ENCODE measurements around the gene FBXW10.
"Not testable (repeated sequence)": the region's sequence is repeated elsewhere in the genome, so short reads cannot be mapped to it uniquely, and the experiment has no call there.

The FBXW10 gene, protein sequence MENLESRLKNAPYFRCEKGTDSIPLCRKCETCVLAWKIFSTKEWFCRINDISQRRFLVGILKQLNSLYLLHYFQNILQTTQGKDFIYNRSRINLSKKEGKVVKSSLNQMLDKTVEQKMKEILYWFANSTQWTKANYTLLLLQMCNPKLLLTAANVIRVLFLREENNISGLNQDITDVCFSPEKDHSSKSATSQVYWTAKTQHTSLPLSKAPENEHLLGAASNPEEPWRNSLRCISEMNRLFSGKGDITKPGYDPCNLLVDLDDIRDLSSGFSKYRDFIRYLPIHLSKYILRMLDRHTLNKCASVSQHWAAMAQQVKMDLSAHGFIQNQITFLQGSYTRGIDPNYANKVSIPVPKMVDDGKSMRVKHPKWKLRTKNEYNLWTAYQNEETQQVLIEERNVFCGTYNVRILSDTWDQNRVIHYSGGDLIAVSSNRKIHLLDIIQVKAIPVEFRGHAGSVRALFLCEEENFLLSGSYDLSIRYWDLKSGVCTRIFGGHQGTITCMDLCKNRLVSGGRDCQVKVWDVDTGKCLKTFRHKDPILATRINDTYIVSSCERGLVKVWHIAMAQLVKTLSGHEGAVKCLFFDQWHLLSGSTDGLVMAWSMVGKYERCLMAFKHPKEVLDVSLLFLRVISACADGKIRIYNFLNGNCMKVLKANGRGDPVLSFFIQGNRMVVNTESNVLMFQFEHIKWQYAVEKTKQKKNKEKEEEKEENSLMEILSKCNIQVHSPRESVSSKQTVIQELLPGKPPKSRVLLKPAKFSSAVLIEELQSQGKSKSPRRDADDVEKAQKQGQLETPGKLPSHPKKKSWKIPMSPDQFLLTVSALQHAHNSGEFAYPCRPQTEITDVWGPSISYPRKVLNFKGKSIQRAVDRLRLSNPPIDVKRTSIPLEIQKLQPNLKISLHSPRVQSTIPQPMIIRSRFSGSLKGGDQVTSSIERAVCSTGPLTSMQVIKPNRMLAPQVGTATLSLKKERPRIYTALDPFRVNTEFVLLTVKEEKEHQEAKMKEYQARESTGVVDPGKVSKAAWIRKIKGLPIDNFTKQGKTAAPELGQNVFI

DNA sequence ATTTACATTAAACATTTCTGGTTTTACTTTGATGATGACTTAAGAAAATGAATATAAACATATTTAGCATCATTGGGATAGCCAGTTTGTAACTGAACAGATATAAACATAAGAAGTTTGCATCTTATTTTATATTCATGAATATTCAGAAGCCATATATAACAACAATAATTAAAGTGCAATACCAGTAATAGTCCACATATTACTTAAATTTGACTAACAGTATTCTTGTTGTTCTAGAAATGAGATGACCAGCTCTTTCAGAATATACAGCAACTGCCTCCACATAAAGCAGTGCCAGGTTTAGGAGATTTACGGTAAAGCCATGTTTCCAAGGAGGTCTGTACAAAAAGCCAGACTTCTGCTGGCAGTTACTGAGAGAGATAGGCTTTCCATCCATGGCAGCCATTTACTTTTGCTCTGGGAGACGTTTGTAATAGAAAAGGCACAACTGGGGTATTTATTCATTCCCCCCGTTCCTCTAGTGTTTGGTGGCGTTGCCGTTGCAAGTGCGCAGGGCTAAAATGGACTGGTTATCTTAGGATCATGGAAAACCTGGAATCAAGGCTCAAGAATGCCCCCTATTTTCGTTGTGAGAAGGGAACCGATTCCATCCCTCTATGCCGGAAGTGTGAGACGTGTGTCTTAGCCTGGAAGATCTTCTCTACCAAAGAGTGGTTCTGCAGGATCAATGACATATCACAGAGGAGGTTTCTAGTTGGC lies at the start of gene FBXW10:
TSS of gene FBXW10 (plus strand) at position 356 of the 723 bp plus-strand sequence. CDS start at position 547, 191 bp downstream.
- DNase-seq, result not testable (repeated sequence)

DNA sequence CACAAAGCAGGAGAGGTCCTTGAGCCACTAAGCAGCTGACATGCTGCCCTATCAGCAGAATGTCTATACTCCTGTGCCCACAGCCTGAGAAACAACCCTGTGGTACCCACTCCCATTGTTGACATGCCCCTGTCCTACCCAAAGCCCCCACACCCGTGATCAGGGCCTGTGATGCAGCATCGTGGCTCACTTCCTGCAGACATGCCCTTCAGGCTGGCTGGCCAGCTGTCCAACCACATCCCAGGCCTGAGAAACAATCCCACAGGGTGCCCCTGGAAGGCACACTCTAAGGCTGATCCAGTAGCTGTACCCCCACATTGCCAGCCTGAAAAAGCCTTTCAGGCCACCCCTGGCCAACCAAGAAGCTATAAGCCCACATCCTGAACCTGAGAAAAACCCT lies 48.7 kb upstream of the FBXW10 start:
- DNase-seq, result not testable (repeated sequence)

DNA sequence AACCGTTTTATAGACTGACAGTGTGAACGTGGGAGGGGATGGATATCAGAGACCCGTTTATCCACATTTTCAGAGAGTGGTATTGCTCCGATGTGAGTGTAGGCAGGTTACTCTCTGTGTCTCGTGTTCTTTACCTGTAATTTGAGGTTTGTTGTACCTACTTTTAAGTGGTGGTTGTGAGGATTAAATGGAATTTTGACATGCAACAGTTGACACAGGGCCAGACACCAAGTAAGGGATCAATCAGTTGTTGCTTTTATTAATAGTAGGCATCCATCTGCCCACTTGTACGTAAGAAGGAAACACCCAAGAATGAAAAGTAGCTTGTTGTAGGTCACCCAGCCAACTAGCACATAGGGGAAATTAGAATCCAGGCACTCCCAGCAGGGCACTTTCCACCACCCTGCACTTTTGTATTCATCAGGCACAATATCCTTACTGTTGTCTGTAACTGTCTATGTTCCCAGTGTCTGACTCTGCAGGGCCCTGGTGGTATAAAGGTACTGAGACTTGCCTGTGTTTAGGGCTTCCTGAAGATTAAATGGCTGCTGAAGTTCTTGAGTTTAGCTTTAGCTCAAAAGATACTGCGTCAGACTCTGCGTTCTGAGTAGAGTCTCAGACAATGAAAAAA lies 45.3 kb upstream of the FBXW10 start:
- not testable (repeated sequence) for DNase-seq

DNA sequence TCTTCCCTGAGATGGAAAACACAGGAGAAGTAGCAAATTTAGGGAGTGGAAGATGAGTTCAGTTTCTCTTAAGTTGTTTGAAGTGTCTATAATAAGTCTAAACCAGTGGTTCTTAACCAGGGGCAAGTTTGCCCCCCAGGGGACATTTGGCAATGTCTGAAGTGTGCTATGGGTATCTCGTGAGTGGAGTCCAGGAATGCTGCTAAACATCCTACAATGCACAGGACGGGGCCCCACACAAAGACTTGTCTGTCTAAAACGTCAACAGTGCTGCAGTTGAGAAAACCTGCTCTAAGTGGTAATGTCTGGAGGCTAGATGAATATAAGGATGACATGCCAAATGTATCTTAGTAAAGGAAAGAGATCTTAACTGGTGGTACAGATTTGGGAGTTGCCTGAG lies 37.9 kb upstream of the FBXW10 start:
- not testable (repeated sequence) for DNase-seq

DNA sequence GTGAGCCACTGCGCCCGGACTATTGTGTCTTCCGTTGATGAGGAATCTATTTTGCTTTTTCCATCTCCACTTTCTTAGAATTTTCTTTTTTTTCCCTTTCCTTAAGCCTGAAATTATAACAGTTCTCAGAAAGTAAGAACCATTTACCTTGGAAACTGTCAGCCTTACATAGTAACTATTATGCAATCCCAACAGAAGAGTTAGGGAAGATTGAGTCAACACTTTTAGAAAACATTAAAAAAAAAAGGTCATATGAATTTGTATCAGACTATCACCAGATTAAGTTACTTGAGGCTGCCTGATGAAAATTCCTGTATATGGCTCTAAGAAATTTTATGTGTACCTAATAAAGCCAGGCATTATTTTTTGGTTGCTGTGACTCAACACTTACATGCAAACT lies 35.6 kb upstream of the FBXW10 start:
- DNase-seq, result not testable (repeated sequence)

DNA sequence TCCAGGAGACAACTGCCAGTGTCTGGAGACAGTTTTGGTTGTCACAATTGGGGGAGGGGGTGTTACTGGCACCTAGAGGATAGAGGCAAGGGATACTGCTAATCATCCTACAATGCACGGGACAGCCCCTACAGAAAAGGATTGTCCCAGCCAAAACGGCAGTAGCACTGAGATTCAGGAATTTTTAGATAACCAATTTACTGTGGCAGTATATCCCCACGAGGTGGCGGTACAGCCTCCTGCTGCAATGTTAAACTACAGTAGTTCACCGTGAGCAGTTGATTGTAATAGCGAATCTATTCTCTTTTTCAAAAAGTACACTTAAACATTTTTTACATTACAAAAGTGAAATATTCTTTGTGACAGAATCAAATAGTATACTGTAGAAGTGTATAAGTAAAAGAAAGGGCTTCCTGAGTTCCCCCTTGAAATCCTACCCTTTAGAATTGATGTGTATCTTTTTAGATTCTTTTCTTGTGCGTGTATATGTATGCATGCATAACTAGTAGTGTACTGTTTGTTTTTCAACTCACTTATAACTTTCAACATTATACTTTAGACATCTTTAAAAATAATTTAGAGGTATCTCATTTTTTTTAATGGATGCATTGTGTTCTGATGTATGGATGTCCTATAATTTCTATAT lies 31.4 kb upstream of the FBXW10 start:
- DNase-seq, result peak; percentile 40

DNA sequence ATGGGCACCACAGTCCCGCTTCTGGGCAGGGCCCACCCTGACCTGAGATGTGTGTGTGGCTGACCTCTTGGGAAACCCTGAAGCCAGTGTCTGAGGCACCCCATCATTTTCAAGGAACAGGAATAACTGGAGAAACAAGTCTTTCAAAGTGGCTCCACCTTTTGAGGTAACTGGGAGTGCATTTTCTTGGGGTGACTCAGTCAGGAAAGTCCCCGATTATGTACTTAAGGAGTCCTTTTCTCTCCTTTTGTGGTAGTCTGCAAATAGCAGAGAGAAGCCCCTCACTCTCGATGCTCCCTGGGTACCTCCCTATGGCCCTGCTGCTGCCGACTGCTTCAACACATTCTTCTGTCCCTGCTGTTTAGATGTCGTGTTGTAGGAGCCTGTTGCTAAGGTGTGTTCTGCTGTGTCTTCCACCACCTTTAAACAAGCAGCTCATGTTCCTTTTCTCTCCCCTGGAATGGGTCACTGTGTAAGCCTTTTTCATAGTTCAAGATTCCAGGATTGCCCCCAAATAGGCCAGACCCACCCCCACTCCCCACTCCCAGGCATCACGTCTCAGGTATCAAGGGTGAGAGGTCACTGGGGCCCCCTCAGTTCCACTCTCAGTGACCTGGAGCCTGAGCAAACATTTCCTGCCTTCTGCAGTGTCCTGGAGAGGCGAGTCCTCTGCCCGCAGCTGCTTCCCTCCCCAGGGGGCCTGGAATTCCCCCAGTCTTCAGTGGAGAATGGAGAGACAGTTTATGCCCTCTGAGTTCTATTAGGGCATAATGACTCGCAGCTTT lies 25.0 kb upstream of the FBXW10 start:
- peak; percentile 4 for DNase-seq

DNA sequence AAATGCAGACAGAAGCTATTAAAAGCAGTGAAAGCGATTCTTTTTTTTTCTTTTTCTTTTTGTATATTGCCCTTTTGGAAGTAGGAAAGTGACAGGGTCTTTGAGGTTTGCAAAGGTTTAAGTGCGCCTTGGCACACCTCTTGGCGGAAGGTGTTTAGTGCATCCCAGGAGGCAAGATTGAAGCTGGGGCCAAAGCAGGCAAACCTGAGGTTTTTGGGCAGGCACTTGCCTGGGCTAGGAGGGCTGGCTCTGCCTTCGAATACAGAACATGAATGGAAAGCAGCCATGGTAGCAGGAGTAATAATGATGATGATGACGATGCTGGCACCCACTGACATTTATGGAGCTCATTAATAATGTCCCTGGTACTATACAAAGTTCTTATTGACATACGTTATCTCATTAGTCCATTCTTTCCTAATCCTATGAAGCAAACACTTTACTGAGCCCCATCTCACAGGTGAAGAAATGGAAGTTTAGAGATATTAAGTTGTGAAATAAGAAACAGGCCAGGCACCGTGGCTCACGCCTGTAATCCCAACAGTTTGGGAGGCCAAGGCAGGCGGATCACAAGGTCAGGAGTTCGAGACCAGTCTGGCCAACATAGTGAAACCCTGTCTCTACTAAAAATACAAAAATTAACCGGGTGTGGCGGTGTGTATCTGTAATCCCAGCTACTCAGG lies 24.3 kb upstream of the FBXW10 start:
- DNase-seq, result not testable (repeated sequence)

DNA sequence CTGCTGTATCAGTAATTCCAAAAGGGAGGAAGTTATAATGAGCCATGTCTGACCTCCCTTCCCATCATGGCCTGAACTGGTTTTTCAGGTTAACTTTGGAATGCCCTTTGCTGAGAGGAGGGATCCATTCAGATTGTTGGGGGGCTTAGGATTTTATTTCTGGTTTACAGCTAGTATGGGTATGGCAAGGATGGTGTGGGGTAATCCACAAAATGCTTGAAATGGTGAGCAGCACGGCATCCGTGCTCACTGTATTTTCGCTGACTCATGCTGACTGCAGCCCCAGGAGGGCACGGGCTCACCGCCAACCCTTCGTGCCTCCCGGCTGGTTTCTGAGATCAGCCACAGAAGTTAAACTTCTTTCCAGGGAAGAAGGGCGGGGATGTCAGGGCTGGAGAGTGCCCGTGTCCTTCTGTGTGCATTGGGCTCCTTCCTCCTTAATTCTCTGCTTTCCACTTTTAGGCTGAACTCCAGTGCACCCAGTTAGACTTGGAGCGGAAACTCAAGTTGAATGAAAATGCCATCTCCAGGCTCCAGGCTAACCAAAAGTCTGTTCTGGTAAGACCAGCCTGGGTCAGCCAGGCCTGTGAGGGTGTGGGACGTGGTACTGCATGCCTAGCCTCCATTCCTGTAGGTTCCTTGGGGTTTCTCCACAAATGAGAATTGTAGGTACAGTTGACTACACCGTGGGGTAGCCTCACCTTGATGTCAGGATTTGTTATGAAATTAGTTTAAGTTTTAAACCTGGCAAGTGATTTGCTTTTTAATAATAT lies 21.9 kb upstream of the FBXW10 start:
- DNase-seq, result not testable (repeated sequence)

DNA sequence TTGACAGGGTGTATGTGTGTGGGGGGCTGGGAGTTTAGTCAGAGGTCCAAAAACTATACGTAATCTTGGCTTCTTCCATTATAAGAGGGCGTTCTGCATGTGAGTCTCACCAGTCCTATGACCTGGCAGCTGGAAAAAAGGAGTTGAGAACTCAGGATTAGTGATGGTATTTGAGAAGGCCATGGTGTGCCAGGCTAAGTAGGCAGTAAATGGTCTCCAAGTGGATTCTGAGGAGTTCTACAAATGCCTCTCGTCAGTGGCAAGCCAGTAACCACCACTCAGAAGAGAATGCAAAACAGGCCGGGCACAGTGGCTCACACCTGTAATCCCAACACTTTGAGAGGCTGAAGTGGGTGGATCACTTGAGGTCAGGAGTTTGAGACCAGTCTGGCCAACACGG lies 21.2 kb upstream of the FBXW10 start:
- not testable (repeated sequence) for DNase-seq

DNA sequence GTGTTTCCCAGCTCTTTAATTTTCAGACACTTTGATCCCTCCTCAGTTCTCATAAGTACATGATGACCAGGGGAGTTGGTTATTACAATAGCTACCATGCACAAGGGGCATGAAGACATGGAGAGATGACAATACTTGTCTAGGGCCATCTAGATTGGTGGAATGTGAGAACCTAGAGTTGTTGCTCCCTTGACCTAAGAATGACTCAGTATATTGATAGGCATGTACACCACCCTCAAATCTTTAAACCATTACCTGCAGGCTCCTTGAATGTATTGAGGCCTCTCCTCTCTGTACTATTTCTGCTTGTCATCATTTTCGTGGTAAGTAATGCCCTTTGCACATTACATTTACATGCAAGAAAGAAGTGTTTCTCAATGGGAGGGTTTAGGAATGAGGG lies 20.3 kb upstream of the FBXW10 start:
- DNase-seq, result not testable (repeated sequence)

DNA sequence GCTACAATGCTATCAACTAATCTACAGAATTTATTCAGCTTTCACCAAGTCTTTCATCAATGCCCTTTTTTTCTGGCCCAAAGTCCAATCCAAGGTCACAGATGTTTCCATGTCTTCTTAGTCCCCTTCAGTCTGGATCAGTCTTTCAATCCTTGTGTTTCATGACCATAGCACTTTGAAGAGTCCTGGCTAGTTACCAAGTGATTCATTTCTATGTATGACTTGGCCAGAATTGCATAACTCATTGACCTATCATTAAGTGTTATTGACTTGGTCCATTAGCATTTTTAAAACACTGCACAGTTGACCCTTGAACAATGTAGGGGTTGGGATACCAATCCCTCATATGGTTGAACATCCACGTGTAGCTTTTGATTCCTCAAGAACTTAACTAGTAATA lies 11.4 kb upstream of the FBXW10 start:
- not testable (repeated sequence) for DNase-seq

DNA sequence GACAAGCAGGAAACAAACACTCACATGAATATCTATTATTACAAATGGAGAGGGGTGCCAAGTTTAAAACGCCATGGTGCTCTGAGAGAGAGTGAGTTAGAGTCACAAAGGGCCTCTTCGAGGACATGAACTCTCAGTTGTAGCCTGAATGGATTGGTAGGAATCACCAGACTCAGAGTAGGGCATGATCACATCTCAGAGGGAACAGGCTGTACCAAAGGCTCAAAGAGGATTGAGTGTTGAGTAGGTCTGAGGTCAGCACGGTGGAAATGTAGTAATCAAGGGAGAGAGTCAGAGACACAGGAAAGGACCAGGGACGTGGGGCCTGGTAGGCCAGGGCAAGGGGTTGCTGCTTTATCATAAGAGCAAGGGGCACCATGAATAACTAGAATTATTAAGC lies 10.5 kb upstream of the FBXW10 start:
- not testable (repeated sequence) for DNase-seq

DNA sequence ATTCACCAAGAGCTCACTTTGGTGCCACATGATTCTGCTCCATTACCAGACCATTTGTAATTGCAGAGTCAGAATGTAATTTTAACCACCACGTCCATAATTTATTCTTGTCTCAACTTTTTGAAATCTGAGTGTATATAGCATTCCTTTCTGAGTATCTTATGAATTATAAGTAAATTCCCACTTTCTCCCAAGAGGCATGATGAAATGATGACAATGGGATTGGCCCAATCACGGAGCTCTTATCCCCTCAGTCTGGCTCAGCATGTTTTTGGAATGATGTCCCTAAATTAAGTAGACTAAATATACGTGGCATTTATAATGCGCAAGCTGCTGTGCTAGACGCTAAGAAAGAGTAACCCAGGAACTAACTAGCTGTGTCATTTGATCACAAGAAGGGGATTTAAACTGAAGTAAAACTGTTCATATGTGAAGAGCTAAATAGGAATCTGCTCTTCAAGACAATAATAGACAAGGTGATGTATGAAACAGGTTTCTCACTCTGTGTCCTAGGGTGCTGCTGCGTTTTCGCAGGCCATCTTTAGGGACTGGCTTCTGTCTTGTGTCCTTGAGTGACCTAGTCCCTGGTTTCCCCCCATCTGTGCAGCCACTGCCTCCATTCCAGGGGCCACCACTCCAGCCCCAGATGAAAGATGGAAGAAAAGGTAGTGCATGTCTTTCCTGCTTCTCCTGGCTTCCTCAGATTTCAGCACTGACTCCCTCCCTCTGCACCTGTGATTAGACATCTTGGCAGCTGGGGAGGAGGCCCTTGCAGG lies 4.0 kb upstream of the FBXW10 start:
- DNase-seq, result peak; percentile 32

DNA sequence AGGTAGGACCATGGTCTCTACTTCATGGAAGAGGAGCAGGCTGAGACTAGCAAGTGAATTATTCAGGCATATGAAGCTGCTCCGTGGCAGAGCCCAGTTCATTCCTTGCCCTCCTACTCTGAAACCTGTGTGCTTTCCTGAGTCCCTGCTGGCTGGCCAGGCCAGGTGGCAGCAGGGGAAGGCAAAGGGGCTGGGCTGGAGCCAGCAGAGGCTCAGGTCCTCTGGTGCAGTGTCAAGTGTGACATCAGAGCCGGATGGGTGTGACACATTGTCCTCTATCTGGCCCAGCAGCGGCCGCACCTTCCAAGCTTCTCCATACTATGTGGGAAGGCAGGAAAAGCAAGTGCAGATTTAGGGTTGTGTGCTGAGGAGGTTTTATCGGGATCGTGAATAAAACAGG lies 2.6 kb upstream of the FBXW10 start:
- not testable (repeated sequence) for DNase-seq

DNA sequence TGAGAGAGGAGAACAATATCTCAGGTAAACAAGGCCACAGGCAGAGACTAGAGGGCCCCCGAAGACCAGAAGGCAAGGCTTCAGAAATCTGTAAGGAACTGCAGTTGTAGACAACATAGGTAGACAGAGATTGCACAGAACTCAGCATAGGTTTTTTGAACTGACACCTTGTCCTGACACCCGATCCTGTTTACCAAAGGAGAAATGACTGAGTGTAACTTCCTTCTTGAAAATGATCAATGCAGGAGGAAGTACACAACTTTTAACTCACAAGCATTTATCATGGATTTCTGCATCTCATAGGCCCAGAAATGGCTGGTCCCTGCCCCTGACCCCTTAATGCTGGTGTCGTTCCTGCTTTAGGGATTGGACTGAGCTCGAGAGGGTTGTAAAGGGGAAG lies 872 bp downstream of the FBXW10 start:
- peak; percentile 4 for DNase-seq

DNA sequence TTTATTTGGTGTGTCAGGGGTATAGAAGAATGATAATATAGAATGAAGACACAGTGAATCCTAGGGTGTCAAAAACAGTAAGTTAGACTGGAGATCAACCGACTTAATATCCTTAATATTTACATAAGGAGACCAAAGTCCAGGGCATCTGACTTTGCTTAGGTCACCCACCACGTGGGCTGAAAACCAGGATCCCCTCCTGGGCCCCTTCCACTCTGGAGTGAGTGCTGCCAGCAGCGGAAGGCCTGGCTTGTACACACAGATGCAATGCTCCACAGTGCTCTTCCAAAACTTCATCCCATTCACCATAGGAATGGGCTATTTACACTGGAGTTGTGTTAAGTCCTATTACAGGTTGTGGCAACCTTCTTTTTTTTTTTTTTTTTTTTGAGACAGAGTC lies 2.7 kb downstream of the FBXW10 start:
- not testable (repeated sequence) for DNase-seq

DNA sequence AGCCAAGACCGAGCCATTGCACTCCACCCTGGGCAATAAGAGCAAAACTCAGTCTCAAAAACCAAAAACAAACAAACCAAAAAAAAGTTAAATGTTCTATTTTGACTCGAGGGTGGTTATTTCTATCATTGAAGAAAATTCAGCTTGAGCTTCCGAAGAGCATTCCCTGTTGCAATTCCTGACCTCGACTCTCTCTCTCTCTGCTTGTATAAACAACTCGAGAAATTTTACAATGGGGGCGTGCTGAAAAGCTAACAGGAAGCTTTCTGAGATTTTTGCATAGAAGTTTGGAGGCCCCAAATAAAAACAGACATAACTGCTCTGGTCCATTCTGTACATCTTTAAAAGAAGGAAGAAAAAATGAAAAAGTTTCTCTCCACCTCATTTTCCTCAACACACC lies 3.6 kb downstream of the FBXW10 start:
- DNase-seq, result not testable (repeated sequence)

DNA sequence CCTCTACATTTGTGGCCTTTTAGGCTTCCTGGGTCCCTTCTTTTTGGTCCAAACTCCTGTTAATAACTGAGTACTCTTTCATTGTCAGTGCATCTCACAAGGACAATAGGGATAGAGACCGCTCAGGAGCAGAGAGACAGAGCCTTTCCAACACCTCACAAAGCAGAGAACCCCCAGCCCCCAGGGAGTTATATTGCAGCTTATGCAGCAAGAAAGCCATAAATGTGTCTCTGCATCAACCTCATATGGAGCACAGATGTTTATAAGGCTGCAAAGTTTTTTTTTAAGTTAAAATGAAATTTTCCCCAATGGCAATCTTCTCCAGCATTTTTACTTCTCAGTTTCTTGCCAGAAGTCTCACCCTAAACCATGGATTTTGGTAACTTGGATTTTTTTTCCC lies 6.4 kb downstream of the FBXW10 start:
- DNase-seq, result not testable (repeated sequence)

All from NCI-H2171 treated with DMSO at 0.1 percent for 48 hours (cell line).